ENCODE data around the gene IFT80.
A peak's percentile ranks its signal among the peaks of the same experiment; 100 is the strongest.

- no peak for TF ChIP-seq CTCF (IDR thresholded peaks at IDR 0.05)
- TF ChIP-seq USF2 (IDR thresholded peaks at IDR 0.05; ENCODE audit: borderline replicate concordance, low read depth, low read length): no peak
- no peak for TF ChIP-seq FOXJ3 (CRISPR knock-in tag; IDR thresholded peaks at IDR 0.05)
- no peak for TF ChIP-seq MAX (IDR thresholded peaks at IDR 0.05; ENCODE audit: low read depth)
- TF ChIP-seq RAD21 (IDR thresholded peaks at IDR 0.05; ENCODE audit: low read length): no peak
- TF ChIP-seq EP300 (IDR thresholded peaks at IDR 0.05; ENCODE audit: borderline replicate concordance in 1 of 2, low read depth in 1 of 2, low read length in 1 of 2): no peak
- TF ChIP-seq TAF1 (IDR thresholded peaks at IDR 0.05; ENCODE audit: borderline replicate concordance, low read depth, low read length): no peak
- peak; percentile 79 for TF ChIP-seq REST (IDR thresholded peaks at IDR 0.05; ENCODE audit: low read depth, low read length)
- TF ChIP-seq NRF1 (IDR thresholded peaks at IDR 0.05; ENCODE audit: low read depth, low read length): no peak
- no peak for TF ChIP-seq EZH2phosphoT487 (IDR thresholded peaks at IDR 0.05; ENCODE audit: borderline replicate concordance, low read depth)
- TF ChIP-seq TCF12 (IDR thresholded peaks at IDR 0.05): no peak
- TF ChIP-seq POLR2AphosphoS5 (IDR thresholded peaks at IDR 0.05; ENCODE audit: low read depth, low read length): no peak
- TF ChIP-seq ELF1 (IDR thresholded peaks at IDR 0.05): no peak
- TF ChIP-seq GABPA (IDR thresholded peaks at IDR 0.05; ENCODE audit: low read depth): no peak
Observed at GRCh38 chr3:160226026-160226907, 172.8 kb downstream of the IFT80 start.
